Activated naive CD8-positive, alpha-beta T cell treated with anti-CD3 and anti-CD28 coated beads for 36 hours (primary cell): ENCODE measurements around the gene TNNT3. TPM values are rescaled to one million over a fixed set of nuclear protein-coding genes. Genes with fewer than 3 reads are reported as not detected.

ENCODE experiments used
- DNase-seq: peaks from one replicate; pipeline ENCODE4 v3.0.0; 2021
- H3K27ac Mint-ChIP-seq: one replicate; pipeline ENCODE4 v1.8.0; 2022; ENCODE audit warnings: mild to moderate bottlenecking, moderate library complexity, mixed read lengths
- H3K27me3 Mint-ChIP-seq: one replicate; pipeline ENCODE4 v1.8.0; 2022; ENCODE audit warnings: mild to moderate bottlenecking, mixed read lengths
- H3K36me3 Mint-ChIP-seq: one replicate; pipeline ENCODE4 v1.8.0; 2021; ENCODE audit warnings: mild to moderate bottlenecking, mixed read lengths
- H3K4me1 Mint-ChIP-seq: one replicate; pipeline ENCODE4 v1.8.0; 2021; ENCODE audit warnings: mixed read lengths
- H3K4me3 Mint-ChIP-seq: one replicate; pipeline ENCODE4 v1.8.0; 2022; ENCODE audit warnings: mild to moderate bottlenecking, moderate library complexity, mixed read lengths
- H3K9me3 Mint-ChIP-seq: one replicate; pipeline ENCODE4 v1.8.0; 2022; ENCODE audit warnings: mixed read lengths
- total RNA-seq, 2 experiments: library from RNA; stranded (reverse); gene quantifications; one replicate each; pipeline ENCODE4 v1.2.3, GENCODE V29; 2021

TNNT3 gene
- total RNA-seq, 2 experiments from 2014 or later = 0.50 to 0.54 TPM

DNA sequence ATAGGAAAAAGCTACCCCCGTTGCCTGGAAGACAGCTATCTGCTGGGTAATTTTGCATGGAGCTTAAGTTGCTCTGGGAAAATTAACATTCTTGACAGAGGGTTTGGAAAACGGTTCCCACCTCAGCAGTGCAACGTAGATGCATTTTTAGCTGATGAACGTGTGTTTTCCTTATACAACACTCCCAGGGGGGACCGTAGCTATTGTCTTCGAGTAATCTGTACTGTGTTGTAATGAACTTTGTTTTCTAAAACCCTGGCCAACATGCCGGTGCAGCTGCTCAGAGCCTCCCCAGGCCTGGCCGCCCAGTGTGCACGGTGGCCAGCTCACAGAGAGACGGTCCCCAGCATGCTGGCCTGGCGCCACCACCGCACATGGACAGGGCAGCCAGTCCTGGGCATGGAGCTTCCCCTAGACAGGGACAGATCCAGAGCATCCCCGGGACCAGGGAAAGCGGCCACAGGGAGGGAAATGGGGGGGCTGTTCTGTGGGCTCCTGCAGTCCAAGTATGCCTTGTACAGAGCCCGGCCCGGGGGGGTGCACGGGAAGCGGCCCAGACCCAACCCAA lies 2.2 kb downstream of the TNNT3 start:
- Mint-ChIP-seq H3K4me3 (no peak overlapping the region), H3K27ac (no peak overlapping the region), H3K9me3 (no peaks in the 10 kb centered on the region), H3K4me1 (no peaks in the 10 kb centered on the region), H3K27me3 (peaks cover 3% of the 10 kb centered on the region), H3K36me3 (no peaks in the 10 kb centered on the region)
- DNase-seq = no peak

DNA sequence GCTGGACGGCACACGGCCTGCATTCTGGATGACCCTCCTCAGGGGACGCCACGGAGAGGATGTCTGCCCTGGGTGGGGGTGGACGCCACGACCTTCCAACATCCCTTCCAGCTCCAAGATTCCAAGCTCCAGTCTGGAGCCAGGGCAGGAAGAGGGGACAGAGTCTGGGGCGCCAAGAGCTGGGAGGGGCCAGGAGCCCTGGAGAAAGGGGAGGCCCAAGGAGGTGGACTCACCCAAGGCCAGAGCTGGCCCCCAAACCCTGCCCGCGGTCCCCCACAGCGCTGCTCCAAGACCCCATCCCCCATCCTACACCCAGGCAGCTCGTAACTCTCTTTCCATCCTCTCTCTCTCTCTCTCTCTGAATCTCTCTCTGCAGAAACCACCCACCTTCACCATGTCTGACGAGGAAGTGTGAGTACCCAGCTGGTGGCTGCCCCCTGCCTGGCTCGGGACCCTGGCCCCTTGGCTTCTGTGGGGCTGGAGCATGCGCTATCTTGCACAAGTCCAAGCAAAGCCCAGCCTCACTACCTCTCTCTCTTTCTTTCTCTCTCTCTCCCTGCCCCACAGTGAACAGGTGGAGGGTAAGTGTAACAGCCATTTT lies 3.1 kb downstream of the TNNT3 start:
- H3K4me3 Mint-ChIP-seq = no peak overlapping the region
- DNase-seq = no peak
- no peak overlapping the region for H3K27ac Mint-ChIP-seq
- no peaks in the 10 kb centered on the region for H3K4me1 Mint-ChIP-seq
- no peaks in the 10 kb centered on the region for H3K36me3 Mint-ChIP-seq
- H3K9me3 Mint-ChIP-seq = no peaks in the 10 kb centered on the region
- H3K27me3 Mint-ChIP-seq = peaks cover 3% of the 10 kb centered on the region

DNA sequence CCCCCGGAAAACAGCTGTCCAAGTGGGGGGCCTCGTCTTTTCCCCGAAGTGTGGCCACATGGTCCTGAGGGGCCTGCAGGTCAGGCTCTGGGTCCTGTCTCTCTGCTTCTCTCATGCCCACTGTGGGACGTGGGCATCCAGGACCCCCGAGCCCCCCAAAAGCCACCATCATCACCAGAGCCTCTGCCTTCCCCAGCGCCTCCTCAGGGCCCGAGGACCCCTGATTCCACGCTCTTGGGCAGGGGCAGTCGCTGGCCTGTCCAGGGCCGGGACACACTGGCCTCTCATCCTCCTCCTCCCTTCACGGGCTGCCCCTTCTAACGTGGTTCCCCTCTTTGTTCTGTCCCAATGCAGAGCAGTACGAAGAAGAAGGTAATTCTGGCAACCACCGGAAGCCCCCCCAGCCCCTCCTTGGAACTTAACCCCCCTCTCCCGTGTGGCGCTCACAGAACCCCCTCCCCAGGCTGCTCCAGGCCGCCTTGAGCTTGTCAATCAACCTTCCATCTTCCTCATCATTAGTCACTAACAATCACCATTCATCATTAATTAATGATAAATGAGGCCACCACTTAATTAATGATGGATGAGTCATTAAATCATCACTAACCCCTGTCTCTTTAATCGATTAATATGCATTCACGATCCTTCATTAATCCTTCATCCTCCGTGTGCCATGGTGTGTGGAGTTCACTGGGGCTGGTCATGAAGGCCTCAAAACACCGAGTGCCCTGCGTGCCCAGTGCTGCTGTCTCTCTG lies 3.9 kb downstream of the TNNT3 start:
- DNase-seq = no peak
- Mint-ChIP-seq H3K27me3 (peaks cover 3% of the 10 kb centered on the region), H3K4me1 (no peaks in the 10 kb centered on the region), H3K9me3 (no peaks in the 10 kb centered on the region), H3K27ac (no peak overlapping the region), H3K36me3 (no peaks in the 10 kb centered on the region), H3K4me3 (no peak overlapping the region)

DNA sequence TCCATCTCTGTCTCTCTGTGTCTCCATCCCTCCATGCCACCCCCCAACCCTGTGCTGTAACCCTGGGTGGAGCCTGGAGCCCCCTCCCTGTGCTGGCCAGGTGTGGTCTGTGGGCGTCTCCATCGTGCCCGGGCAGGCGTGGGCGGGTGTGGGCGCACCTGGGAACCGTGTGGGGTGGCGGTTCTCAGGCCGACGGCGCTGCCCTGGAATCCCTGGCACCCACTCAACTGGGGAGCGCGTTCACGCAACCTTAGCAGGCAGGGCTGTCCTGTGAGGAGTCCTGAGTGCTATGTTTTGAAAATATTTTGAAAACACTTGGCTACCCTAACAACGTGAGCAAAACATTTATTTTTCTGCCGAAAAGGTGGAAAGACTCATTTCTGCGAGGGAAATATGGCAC lies 4.7 kb downstream of the TNNT3 start:
- peaks cover 3% of the 10 kb centered on the region for H3K27me3 Mint-ChIP-seq

DNA sequence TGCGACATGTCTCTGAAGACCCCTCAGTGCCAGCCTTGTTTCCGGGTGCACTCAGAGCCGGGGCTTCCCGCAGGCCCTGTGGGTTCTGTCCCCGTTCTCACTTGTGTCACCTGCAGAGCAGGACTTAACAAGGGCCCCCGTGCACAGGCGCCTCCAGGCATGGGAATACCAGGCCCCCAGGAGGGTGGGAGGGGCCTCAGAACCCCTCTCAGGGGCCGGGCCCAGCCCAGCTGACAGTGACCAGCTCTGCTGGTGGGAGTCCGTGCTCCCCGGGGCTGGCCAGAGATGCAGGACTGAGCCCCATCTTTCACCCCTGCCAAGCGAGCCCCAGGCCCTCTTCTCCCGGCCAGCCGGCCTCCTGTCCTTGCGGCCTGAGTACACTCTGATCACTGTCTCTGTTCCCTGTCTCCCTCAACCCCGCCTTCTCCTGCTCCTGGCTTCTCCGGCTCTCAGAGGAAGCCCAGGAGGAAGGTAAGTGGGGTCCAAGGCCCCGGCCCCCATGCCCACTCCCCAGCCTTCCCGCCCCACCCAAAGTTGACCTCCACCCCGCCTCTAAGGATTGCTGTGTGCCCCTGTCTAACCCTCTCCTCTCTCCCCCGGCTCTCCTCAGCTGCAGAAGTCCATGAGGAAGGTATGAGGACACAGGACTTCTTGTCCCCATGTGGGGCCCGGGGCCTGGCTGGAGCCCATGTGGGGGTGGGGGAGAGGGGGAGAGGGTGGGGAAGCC lies 5.3 kb downstream of the TNNT3 start:
- no peaks in the 10 kb centered on the region for H3K36me3 Mint-ChIP-seq
- no peak for DNase-seq
- peaks cover 2% of the 10 kb centered on the region for H3K4me1 Mint-ChIP-seq
- no peaks in the 10 kb centered on the region for H3K9me3 Mint-ChIP-seq
- H3K27ac Mint-ChIP-seq = no peak overlapping the region
- no peak overlapping the region for H3K4me3 Mint-ChIP-seq
- H3K27me3 Mint-ChIP-seq = peaks cover 3% of the 10 kb centered on the region

More for the DNA sequence above, 4.7 kb downstream of the TNNT3 start:
- Mint-ChIP-seq H3K4me1 (no peaks in the 10 kb centered on the region), H3K4me3 (peak overlapping the region; percentile 5), H3K36me3 (no peaks in the 10 kb centered on the region), H3K9me3 (no peaks in the 10 kb centered on the region), H3K27ac (no peak overlapping the region)
- DNase-seq = no peak

DNA sequence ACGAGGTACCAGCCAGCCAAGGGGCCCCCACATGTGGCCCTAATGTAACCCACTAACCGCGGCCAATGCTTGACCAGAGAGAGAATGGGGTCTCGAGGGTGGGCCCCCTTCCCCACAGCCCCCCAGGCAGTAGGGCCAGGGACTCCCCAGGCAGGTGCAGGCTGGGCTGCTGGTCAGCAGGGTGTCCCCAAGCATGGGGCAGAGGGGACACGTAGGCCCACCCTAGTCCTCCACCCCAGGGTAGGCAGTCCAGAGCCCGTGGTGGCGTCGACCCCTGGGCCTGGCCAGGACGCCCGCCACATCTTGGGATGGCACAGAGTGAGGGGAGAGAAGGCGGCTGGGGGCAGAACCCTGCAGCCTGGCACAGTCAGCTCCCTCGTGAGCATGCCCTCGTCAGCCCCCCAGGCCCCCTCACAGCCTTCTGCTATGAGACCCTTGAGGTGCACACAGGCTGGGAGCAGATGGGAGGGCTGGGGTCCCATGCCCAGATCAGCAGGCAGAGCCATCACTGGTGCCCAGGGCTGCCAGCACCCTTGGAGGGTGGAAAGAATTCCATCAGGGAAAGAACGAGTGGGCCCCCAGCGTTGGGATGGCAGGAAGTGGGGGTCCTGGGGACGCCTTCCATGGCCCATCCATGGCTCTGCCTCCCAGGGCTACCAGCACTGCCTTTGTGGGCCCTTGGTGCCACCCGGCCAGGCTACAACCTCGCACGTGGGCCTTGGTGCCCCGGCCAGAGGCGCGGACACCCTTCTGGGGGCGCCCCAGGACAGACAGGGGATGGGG lies 6.1 kb downstream of the TNNT3 start:
- Mint-ChIP-seq H3K4me1 (peaks cover 4% of the 10 kb centered on the region), H3K27me3 (peaks cover 3% of the 10 kb centered on the region), H3K36me3 (no peaks in the 10 kb centered on the region), H3K27ac (no peak overlapping the region), H3K9me3 (no peaks in the 10 kb centered on the region), H3K4me3 (no peak overlapping the region)
- DNase-seq = no peak

DNA sequence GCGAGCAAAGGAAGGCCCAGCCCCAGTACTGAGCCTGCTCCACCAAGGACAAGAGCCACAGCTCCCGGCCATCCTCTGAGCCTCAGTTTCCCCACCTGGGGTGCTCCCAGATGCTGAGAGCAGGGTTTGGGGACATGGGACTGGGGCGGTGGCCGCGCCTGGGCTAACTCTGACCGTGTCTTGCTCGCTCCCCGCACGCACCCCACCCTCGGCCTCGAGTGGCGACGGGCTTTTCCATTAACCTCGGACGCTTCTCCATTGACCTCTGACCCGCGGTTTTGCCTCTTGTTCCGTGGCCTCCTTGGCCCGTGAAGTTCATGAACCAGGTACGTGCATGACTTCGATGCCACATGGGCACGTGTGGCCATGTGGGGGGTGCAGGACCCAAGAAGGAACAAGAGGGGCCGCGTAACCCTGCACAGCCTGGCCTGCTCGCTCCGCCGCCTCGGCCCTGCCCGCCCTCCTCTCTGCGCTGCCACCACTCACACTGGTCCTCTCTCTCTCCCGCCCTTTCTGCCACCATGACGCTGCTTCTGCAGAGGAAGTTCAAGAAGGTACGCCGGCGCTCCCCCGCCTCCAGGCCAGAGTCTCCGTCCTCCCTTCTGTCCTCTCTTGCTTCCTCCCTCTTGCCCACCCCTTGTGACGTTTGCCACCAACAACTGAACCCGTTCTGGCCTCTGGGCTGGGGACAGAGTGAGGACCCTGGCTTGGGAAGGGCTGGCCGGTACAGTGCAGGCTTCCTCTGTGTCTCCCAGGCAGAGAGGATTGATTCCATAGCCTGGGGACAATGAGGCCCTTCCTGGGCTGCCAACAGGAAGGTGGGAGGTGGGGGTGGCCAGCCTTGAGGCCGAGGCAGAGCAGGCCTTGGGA lies 6.9 kb downstream of the TNNT3 start:
- Mint-ChIP-seq H3K36me3 (no peaks in the 10 kb centered on the region), H3K27me3 (peaks cover 3% of the 10 kb centered on the region), H3K4me1 (peaks cover 6% of the 10 kb centered on the region), H3K4me3 (no peak overlapping the region), H3K9me3 (no peaks in the 10 kb centered on the region), H3K27ac (no peak overlapping the region)
- no peak for DNase-seq

DNA sequence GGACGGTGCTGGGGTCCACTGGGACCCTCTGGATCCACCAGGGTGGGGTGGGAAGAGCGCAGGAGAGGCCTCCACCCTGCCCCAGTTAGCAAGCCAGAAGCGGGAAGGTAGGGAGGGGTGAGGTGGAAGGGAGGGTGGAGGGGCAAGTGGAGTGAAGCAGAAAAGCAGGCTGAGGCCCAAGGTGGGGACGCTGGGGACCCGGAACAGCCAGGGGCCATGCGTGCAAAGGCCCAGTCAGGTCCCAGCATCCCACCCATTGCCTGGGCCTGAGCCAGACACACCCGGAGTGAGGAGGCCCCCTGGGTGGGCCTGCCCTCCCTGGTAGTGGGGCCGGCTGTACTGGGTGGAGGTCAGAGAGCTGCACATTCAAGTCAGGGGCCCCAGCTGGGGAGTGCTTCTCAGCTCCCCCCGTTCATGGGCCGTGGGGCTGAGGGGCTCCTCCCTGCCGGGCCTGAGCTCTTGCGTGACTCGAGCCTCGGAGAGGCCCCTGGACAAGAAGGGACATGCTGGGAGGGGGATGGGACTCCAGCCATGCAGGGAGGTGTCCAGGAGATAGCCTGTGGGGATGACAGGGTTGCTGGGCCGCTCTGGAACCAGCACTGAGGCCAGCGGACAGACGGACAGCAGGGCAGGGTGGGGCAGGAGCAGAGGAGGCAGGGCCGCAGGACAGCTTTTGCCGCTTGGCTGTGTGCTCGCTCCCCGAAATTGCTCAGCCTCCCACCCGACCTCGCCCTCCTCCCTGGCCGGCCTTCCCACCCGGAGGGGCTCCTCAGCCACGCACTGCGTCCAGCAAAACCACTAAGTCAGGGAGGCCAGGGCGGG lies 7.7 kb downstream of the TNNT3 start:
- Mint-ChIP-seq H3K27me3 (peaks cover 3% of the 10 kb centered on the region), H3K4me1 (peaks cover 6% of the 10 kb centered on the region), H3K4me3 (no peak overlapping the region), H3K27ac (no peak overlapping the region), H3K36me3 (no peaks in the 10 kb centered on the region), H3K9me3 (no peaks in the 10 kb centered on the region)
- DNase-seq = no peak

DNA sequence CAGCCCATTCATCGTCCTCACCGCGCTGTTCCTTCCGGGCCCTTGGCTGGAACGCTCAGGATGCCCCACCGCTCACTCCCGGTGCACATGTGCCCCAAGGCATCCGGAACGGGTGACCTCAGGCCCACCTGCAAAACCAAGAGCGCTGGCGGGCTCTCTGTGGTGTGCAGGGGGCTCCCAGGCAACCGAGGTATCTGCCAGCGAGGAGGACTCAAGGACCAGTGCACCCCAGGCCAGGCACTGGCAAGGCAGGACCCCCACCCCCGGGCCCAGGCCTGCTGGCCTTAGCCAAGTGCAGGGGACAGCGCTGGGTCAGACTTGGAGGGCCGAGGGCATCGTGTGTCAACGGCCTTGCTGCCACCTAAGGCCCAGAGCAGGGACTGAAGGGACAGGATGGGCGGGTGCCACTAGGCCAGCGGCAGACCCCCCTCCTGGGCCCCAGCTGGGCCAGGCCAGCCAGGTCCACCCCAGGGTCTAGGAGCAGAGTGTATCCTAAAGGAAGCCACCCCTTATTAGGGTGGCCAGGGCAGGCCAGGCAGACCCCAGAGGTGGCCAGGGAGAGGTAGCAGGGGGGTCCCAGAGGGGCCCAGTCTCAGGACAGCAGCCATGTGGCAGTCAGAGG lies 8.5 kb downstream of the TNNT3 start:
- no peak overlapping the region for H3K4me3 Mint-ChIP-seq
- no peaks in the 10 kb centered on the region for H3K9me3 Mint-ChIP-seq
- H3K27ac Mint-ChIP-seq = no peak overlapping the region
- DNase-seq = no peak
- H3K27me3 Mint-ChIP-seq = no peaks in the 10 kb centered on the region
- peaks cover 6% of the 10 kb centered on the region for H3K4me1 Mint-ChIP-seq
- H3K36me3 Mint-ChIP-seq = no peaks in the 10 kb centered on the region

DNA sequence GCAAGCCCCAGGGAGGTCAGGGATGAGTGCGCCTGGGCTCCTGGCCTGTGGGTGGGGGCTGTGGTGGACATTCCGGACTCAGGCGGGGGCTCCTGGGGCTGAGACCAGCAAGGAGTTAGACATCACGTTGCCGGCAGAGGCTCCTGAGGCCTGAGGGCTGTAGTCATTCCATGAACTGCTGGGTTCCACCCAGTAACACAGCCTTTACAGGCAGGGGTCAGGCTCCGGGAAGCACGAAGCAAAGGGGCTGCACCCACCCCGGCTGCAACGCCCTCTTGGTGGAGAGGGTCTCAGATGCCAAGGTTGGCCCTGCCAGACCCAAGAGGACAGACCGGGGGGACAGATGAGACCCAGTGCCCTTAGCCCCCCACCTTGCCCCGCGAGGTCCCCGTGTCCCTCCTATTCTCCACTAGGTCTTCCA lies 9.0 kb downstream of the TNNT3 start:
- no peak for DNase-seq
- H3K4me1 Mint-ChIP-seq = peaks cover 6% of the 10 kb centered on the region
- no peak overlapping the region for H3K4me3 Mint-ChIP-seq
- no peaks in the 10 kb centered on the region for H3K9me3 Mint-ChIP-seq
- H3K36me3 Mint-ChIP-seq = no peaks in the 10 kb centered on the region
- H3K27me3 Mint-ChIP-seq = no peaks in the 10 kb centered on the region
- H3K27ac Mint-ChIP-seq = no peak overlapping the region

DNA sequence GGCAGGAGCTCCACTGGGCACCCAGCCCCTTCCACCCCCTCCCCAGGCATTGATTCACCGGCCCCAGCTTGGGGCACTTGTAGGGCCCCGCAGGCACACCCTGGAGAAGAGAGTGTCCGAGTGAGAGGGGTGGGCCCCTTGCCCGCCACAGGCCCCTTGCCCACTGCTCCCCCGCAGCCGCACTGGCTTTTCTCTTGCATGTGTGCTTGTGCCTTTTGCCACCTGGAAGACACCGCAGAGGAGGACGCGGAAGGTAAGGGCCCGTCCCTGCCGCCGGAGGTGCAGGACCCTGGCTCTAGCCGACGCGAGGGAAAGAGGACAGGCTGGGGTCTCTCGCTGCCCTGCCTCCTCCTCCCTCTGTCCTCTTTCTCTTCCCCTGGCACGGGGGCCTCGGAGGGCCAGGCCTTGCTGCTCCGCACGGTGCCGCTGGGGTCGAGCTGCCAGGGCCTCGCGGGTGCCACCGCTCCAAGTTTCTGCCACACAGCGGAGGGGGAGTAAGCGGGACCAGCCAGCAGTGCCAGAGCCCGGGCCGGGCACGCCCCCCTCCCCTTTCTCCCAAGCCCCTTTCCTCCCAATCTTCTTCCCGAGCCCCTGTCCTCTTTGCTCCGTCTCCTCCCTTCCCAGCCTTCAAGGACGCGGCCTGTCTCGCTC lies 9.5 kb downstream of the TNNT3 start:
- Mint-ChIP-seq H3K4me1 (peaks cover 6% of the 10 kb centered on the region), H3K27ac (no peak overlapping the region), H3K4me3 (no peak overlapping the region), H3K36me3 (no peaks in the 10 kb centered on the region), H3K27me3 (no peaks in the 10 kb centered on the region), H3K9me3 (no peaks in the 10 kb centered on the region)
- DNase-seq = no peak

DNA sequence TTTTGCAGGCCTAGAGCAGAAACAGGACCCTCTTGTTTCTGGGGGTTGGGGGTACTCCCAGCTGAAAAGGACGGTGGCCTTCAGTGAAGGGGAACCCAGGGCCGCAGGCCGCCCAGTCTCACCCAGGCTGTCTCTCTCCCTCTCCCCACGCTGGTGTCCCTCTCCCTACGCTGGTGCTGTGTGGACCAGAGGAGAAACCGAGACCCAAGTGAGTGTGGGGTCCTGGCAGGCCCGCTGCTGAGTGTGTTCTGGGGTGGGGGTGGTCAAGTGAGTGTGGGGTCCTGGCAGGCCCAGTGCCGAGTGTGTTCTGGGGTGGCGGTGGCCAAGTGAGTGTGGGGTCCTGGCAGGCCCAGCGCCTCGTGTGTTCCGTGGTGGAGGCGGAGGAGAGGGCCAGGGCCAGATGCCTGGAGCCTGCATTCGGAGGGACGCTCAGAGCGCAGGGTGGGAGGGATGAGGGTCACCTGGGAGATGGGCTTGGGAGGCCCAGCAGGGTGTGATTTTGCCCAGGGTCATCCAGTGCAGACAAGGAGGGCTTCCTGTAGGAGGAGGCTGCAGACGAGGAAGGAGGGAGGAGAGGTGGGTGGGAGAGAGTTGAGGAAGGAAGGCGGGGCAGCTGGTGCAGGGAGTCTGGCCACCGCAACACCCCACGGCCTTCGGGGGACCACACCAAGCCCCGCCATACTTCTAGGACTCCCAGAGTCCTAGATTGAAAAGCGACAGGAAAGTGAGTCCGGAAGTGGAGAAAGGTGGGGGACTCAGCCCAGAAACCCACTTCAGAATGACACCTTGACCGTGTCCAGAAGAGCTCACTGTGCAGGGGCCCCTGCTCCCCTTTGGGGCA lies 10.3 kb downstream of the TNNT3 start:
- no peak overlapping the region for H3K27ac Mint-ChIP-seq
- H3K9me3 Mint-ChIP-seq = no peaks in the 10 kb centered on the region
- H3K4me1 Mint-ChIP-seq = peaks cover 6% of the 10 kb centered on the region
- H3K27me3 Mint-ChIP-seq = no peaks in the 10 kb centered on the region
- no peak for DNase-seq
- H3K36me3 Mint-ChIP-seq = no peaks in the 10 kb centered on the region
- H3K4me3 Mint-ChIP-seq = no peak overlapping the region
